Mesendoderm (in vitro differentiated cells): ENCODE results near the gene RHOT1.
"Not testable (repeated sequence)": the region's sequence is repeated elsewhere in the genome, so short reads cannot be mapped to it uniquely, and the experiment has no call there.

Source experiments
- DNase-seq: peaks from one replicate; pipeline ENCODE4 v3.0.0; 2013
- H2AK5ac ChIP-seq: 2 replicates; pipeline ENCODE4 v1.6.1; 2013; ENCODE audit warnings: low read length, inconsistent platforms
- H2BK120ac ChIP-seq: 2 replicates; pipeline ENCODE4 v1.6.1; 2013; ENCODE audit warnings: low read depth, mild to moderate bottlenecking, low read length, moderate library complexity, mixed read lengths
- H2BK15ac ChIP-seq: replicated peaks from 2 replicates; pipeline ENCODE4 v1.6.1; 2013; ENCODE audit warnings: low read depth, mild to moderate bottlenecking, moderate library complexity
- H2BK5ac ChIP-seq: 2 replicates; pipeline ENCODE4 v1.6.1; 2013; ENCODE audit warnings: low read length, inconsistent platforms
- H3K18ac ChIP-seq: 2 replicates; pipeline ENCODE4 v1.6.1; 2013; ENCODE audit warnings: mild to moderate bottlenecking, low read length, mixed read lengths
- H3K23ac ChIP-seq: one replicate; pipeline ENCODE4 v1.6.1; 2013; ENCODE audit warnings: low read length
- H3K27ac ChIP-seq: 2 replicates; pipeline ENCODE4 v1.5.1; 2013; ENCODE audit warnings: low read depth, mild to moderate bottlenecking, inconsistent platforms, low read length, moderate library complexity
- H3K27me3 ChIP-seq: 2 replicates; pipeline ENCODE4 v1.6.1; 2013; ENCODE audit warnings: low read length, control low read depth, mild to moderate bottlenecking, inconsistent platforms; ENCODE audit not compliant: insufficient read depth, poor library complexity
- H3K36me3 ChIP-seq: 2 replicates; pipeline ENCODE4 v1.6.1; 2013; ENCODE audit warnings: low read length, inconsistent platforms; ENCODE audit not compliant: control insufficient read depth, insufficient read depth
- H3K4ac ChIP-seq: one replicate; pipeline ENCODE4 v1.6.1; 2013; ENCODE audit warnings: low read depth, mild to moderate bottlenecking, low read length, moderate library complexity
- H3K4me1 ChIP-seq: 2 replicates; pipeline ENCODE4 v1.6.1; 2013; ENCODE audit warnings: low read depth, low read length, inconsistent platforms; ENCODE audit not compliant: control insufficient read depth
- H3K4me2 ChIP-seq: 2 replicates; pipeline ENCODE4 v1.6.1; 2013; ENCODE audit warnings: low read length
- H3K4me3 ChIP-seq: 2 replicates; pipeline ENCODE4 v1.5.1; 2013; ENCODE audit warnings: mild to moderate bottlenecking, low read length
- H3K56ac ChIP-seq: one replicate; pipeline ENCODE4 v1.6.1; 2013; ENCODE audit warnings: low read length
- H3K79me1 ChIP-seq: 2 replicates; pipeline ENCODE4 v1.6.1; 2013; ENCODE audit warnings: low read length, inconsistent platforms
- H3K79me2 ChIP-seq: 2 replicates; pipeline ENCODE4 v1.6.1; 2013; ENCODE audit warnings: mild to moderate bottlenecking, low read length; ENCODE audit not compliant: control insufficient read depth, insufficient read depth
- H3K9ac ChIP-seq: 2 replicates; pipeline ENCODE4 v1.6.1; 2013; ENCODE audit warnings: low read length, inconsistent platforms
- H4K5ac ChIP-seq: one replicate; pipeline ENCODE4 v1.6.1; 2013; ENCODE audit warnings: low read length
- H4K8ac ChIP-seq: one replicate; pipeline ENCODE4 v1.6.1; 2013; ENCODE audit warnings: low read depth, mild to moderate bottlenecking, control low read depth, low read length, moderate library complexity
- WGBS: extraction: QIAGEN DNeasy Blood & Tissue Kit; methylation state at CpG from one replicate; pipeline ENCODE4 v1.1.7; 2013; ENCODE audit warnings: low lambda C conversion rate, missing lambda C conversion rate; ENCODE audit not compliant: insufficient coverage; ENCODE audit errors: extremely low coverage; 5-methylcytosine and 5-hydroxymethylcytosine counted together

RHOT1 gene

GRCh38 chr17:32136856-32137255 is 5.4 kb upstream of the RHOT1 start:
- H3K4ac ChIP-seq = no peak overlapping the region
- no peak overlapping the region for H3K4me2 ChIP-seq
- no peaks in the 10 kb centered on the region for H3K79me1 ChIP-seq
- no peak overlapping the region for H3K23ac ChIP-seq
- no peak overlapping the region for H2AK5ac ChIP-seq
- no peak overlapping the region for H2BK120ac ChIP-seq
- no peak overlapping the region for H4K5ac ChIP-seq
- peak; percentile 16 for DNase-seq
- no peak overlapping the region for H2BK5ac ChIP-seq
- H3K56ac ChIP-seq = no peak overlapping the region
- no peaks in the 10 kb centered on the region for H3K36me3 ChIP-seq
- no peak overlapping the region for H4K8ac ChIP-seq
- H2BK15ac ChIP-seq = no peak overlapping the region
- no peak overlapping the region for H3K4me3 ChIP-seq
- no peak overlapping the region for H3K9ac ChIP-seq
- whole genome bisulfite sequencing = no CpG with 5 or more reads among the region's 1 CpG
- H3K18ac ChIP-seq = no peak overlapping the region
- H3K4me1 ChIP-seq = no peaks in the 10 kb centered on the region
- H3K27me3 ChIP-seq = no peaks in the 10 kb centered on the region
- H3K79me2 ChIP-seq = no peaks in the 10 kb centered on the region
- no peak overlapping the region for H3K27ac ChIP-seq

DNA sequence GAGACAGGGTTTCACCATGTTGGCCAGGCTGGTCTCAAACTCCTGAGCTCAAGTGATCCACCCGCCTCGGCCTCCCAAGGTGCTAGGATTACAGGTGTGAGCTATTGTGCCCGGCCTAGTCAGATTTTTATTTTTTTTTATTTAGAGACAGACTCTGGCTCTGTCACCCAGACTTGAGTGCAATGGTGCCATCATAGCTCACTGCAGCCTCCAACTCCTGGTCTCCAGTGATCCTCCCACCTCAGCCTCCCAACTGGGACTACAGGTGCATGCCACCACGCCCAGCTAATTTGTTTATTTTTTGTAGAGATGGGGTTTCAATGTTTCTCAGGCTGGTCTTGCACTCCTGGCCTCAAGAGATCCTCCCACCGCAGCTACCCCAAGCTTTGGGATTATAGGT is 2.8 kb upstream of the RHOT1 start:
- H3K36me3 ChIP-seq, DNase-seq, H3K4ac ChIP-seq, H2BK5ac ChIP-seq, H3K56ac ChIP-seq, H3K18ac ChIP-seq, H3K9ac ChIP-seq, H2BK15ac ChIP-seq, H2AK5ac ChIP-seq, H4K8ac ChIP-seq, H3K4me2 ChIP-seq, H3K4me3 ChIP-seq, H2BK120ac ChIP-seq, H4K5ac ChIP-seq, H3K23ac ChIP-seq, H3K79me2 ChIP-seq, H3K27me3 ChIP-seq, H3K79me1 ChIP-seq, H3K27ac ChIP-seq, H3K4me1 ChIP-seq: not testable (repeated sequence)
- WGBS = no CpG with 5 or more reads among the region's 5 CpGs

DNA sequence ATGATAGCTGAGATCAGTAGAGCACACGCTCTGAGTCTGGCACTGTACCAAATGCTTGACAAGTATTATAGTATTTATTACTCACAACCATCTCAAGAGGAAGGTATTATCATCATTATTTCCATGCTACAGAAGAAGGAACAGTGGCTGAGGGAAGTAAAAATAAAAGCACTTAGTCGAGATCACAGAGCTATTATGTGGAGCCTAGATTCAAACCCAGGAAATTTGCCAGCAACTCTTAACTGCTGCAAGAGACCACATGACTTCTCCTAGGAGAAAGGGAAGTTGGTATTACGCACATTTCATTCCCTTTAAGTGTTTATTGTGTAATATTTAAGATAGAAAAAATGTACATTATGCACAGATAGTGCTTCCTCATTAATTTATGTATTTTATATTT is 1.0 kb upstream of the RHOT1 start:
- no CpG with 5 or more reads among the region's 3 CpGs for WGBS

GRCh38 chr17:32141679-32142037 is 644 bp upstream of the RHOT1 start:
- H3K18ac ChIP-seq = no peak overlapping the region
- peak overlapping the region; percentile 88 for H3K9ac ChIP-seq
- H4K8ac ChIP-seq = no peak overlapping the region
- DNase-seq = no peak
- H2BK15ac ChIP-seq = no peak overlapping the region
- H2BK120ac ChIP-seq = no peak overlapping the region
- no peak overlapping the region for H2BK5ac ChIP-seq
- H2AK5ac ChIP-seq = no peak overlapping the region
- WGBS = no CpG with 5 or more reads among the region's 12 CpGs
- H4K5ac ChIP-seq = no peak overlapping the region
- H3K79me2 ChIP-seq = peaks cover 3% of the 10 kb centered on the region
- H3K4me2 ChIP-seq = peak overlapping the region; percentile 52
- no peaks in the 10 kb centered on the region for H3K36me3 ChIP-seq
- H3K4me1 ChIP-seq = no peaks in the 10 kb centered on the region
- H3K4me3 ChIP-seq = peak overlapping the region; percentile 81
- peak overlapping the region; percentile 88 for H3K56ac ChIP-seq
- H3K79me1 ChIP-seq = peaks cover 4% of the 10 kb centered on the region
- no peaks in the 10 kb centered on the region for H3K27me3 ChIP-seq
- peak overlapping the region; percentile 20 for H3K27ac ChIP-seq
- peak overlapping the region; percentile 25 for H3K4ac ChIP-seq
- H3K23ac ChIP-seq = no peak overlapping the region

More for the DNA sequence above, 1.0 kb upstream of the RHOT1 start:
- no peaks in the 10 kb centered on the region for H3K27me3 ChIP-seq
- H3K79me1 ChIP-seq = peaks cover 4% of the 10 kb centered on the region
- no peaks in the 10 kb centered on the region for H3K4me1 ChIP-seq
- no peak overlapping the region for H3K23ac ChIP-seq
- H3K36me3 ChIP-seq = no peaks in the 10 kb centered on the region
- no peak overlapping the region for H2AK5ac ChIP-seq
- H2BK15ac ChIP-seq = no peak overlapping the region
- H2BK120ac ChIP-seq = no peak overlapping the region
- H3K56ac ChIP-seq = no peak overlapping the region
- H4K5ac ChIP-seq = no peak overlapping the region
- no peak overlapping the region for H3K4me3 ChIP-seq
- no peak overlapping the region for H3K4ac ChIP-seq
- H3K9ac ChIP-seq = no peak overlapping the region
- no peak overlapping the region for H3K4me2 ChIP-seq
- no peak for DNase-seq
- H4K8ac ChIP-seq = no peak overlapping the region
- no peak overlapping the region for H2BK5ac ChIP-seq
- no peak overlapping the region for H3K18ac ChIP-seq
- peaks cover 3% of the 10 kb centered on the region for H3K79me2 ChIP-seq
- no peak overlapping the region for H3K27ac ChIP-seq

GRCh38 chr17:32142857-32143526 is 690 bp downstream of the RHOT1 start:
- peaks cover 3% of the 10 kb centered on the region for H3K79me2 ChIP-seq

DNA sequence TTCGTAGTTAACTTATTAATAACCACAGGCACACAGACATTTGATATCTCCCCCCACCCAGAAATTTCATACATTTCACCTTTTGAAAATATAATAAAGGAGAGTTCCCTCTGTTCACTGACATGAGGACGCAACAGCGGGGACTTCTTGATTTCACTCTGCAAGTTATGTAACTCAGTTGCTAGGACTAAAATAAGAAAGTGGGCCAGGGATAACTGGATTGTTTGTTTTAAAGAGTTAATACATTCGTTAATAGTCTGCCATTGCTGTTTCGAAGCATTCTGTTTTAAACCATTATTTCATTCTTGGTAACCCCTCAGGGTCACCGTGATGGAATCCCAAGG is 1.2 kb downstream of the RHOT1 start:
- H2BK15ac ChIP-seq = no peak overlapping the region
- H3K79me1 ChIP-seq = peaks cover 4% of the 10 kb centered on the region
- H3K27ac ChIP-seq = no peak overlapping the region
- no peaks in the 10 kb centered on the region for H3K36me3 ChIP-seq
- H3K4me1 ChIP-seq = no peaks in the 10 kb centered on the region
- no peak overlapping the region for H3K18ac ChIP-seq
- no peak overlapping the region for H2BK120ac ChIP-seq
- peaks cover 3% of the 10 kb centered on the region for H3K79me2 ChIP-seq
- H3K9ac ChIP-seq = peak overlapping the region; percentile 38
- no peak overlapping the region for H3K56ac ChIP-seq
- no peak overlapping the region for H3K4me3 ChIP-seq
- no peak overlapping the region for H4K5ac ChIP-seq
- no peaks in the 10 kb centered on the region for H3K27me3 ChIP-seq
- no peak for DNase-seq
- no peak overlapping the region for H2AK5ac ChIP-seq
- no CpG with 5 or more reads among the region's 6 CpGs for WGBS
- no peak overlapping the region for H3K23ac ChIP-seq
- H3K4me2 ChIP-seq = peak overlapping the region; percentile 31
- H4K8ac ChIP-seq = no peak overlapping the region
- H3K4ac ChIP-seq = no peak overlapping the region
- H2BK5ac ChIP-seq = no peak overlapping the region

More at GRCh38 chr17:32142857-32143526, 690 bp downstream of the RHOT1 start:
- Histone ChIP-seq H3K79me1 (peaks cover 4% of the 10 kb centered on the region), H2AK5ac (no peak overlapping the region), H2BK5ac (no peak overlapping the region), H3K9ac (peak overlapping the region; percentile 84), H3K4ac (peak overlapping the region; percentile 60), H3K4me1 (no peaks in the 10 kb centered on the region), H3K56ac (peak overlapping the region; percentile 91), H3K27ac (peak overlapping the region; percentile 45), H4K5ac (no peak overlapping the region), H3K23ac (no peak overlapping the region), H3K36me3 (no peaks in the 10 kb centered on the region), H3K4me3 (peak overlapping the region; percentile 49), H4K8ac (no peak overlapping the region), H3K27me3 (no peaks in the 10 kb centered on the region), H2BK15ac (no peak overlapping the region), H2BK120ac (no peak overlapping the region), H3K18ac (peak overlapping the region; percentile 42), H3K4me2 (peak overlapping the region; percentile 10)
- DNase-seq = peak; percentile 86
- WGBS = no CpG with 5 or more reads among the region's 23 CpGs
